HEK293 (cell line): ENCODE measurements around the gene EEFSEC.

Experiments
- CTCF ChIP-seq: fragments of 450-650 bp; formaldehyde crosslinking; IDR thresholded peaks from 2 replicates; pipeline ENCODE4 v1.5.1; 2016; ENCODE audit warnings: missing biosample characterization, missing genetic modification characterization
- PRDM6 ChIP-seq: fragments of 450-650 bp; formaldehyde crosslinking; IDR thresholded peaks from 2 replicates; pipeline ENCODE4 v1.5.1; 2017; ENCODE audit warnings: missing biosample characterization, missing genetic modification characterization
- REST ChIP-seq: fragments of 450-650 bp; formaldehyde crosslinking; IDR thresholded peaks from 2 replicates; pipeline ENCODE4 v1.5.1; 2016; ENCODE audit warnings: missing biosample characterization, missing genetic modification characterization
- ZBTB1 ChIP-seq: fragments of 450-650 bp; formaldehyde crosslinking; IDR thresholded peaks from 2 replicates; pipeline ENCODE4 v1.5.1; 2016; ENCODE audit warnings: missing biosample characterization, missing genetic modification characterization
- ZBTB26 ChIP-seq: fragments of 450-650 bp; formaldehyde crosslinking; optimal IDR thresholded peaks from 2 replicates; pipeline ENCODE3; 2016; ENCODE audit warnings: missing biosample characterization, mild to moderate bottlenecking, missing genetic modification characterization
- ZBTB44 ChIP-seq: fragments of 450-650 bp; IDR thresholded peaks from 2 replicates; pipeline ENCODE4 v1.5.1; 2018; ENCODE audit warnings: missing biosample characterization, mild to moderate bottlenecking, missing genetic modification characterization
- ZBTB48 ChIP-seq: fragments of 450-650 bp; formaldehyde crosslinking; IDR thresholded peaks from 2 replicates; pipeline ENCODE4 v1.5.1; 2016; ENCODE audit warnings: missing biosample characterization, missing genetic modification characterization
- ZNF10 ChIP-seq: fragments of 450-650 bp; formaldehyde crosslinking; IDR thresholded peaks from 2 replicates; pipeline ENCODE4 v1.5.1; 2017; ENCODE audit warnings: missing biosample characterization, missing genetic modification characterization
- ZNF114 ChIP-seq: fragments of 450-650 bp; formaldehyde crosslinking; IDR thresholded peaks from 2 replicates; pipeline ENCODE4 v1.5.0; 2017; ENCODE audit warnings: missing biosample characterization, missing genetic modification characterization
- ZNF133 ChIP-seq: fragments of 450-650 bp; formaldehyde crosslinking; IDR thresholded peaks from 2 replicates; pipeline ENCODE4 v1.5.1; 2016; ENCODE audit warnings: missing biosample characterization, missing genetic modification characterization
- ZNF274 ChIP-seq, 2 experiments: fragments of 200-500 bp in 1 of 2; fragments of 450-650 bp in 1 of 2; sonication (Bioruptor generic) in 1 of 2; formaldehyde crosslinking in 1 of 2; IDR thresholded peaks; 2 replicates each; pipeline versions ENCODE4 v1.5.1 to v1.6.1; 2014 to 2016; ENCODE audit warnings: borderline replicate concordance in 1 of 2, inconsistent platforms in 1 of 2, low read length in 1 of 2, missing biosample characterization in 1 of 2, missing genetic modification characterization in 1 of 2
- ZNF677 ChIP-seq: fragments of 450-650 bp; IDR thresholded peaks from 2 replicates; pipeline ENCODE4 v1.5.0; 2018; ENCODE audit warnings: missing biosample characterization, mild to moderate bottlenecking, missing genetic modification characterization, moderate library complexity
- ZSCAN16 ChIP-seq: fragments of 450-650 bp; formaldehyde crosslinking; IDR thresholded peaks from 2 replicates; pipeline ENCODE4 v1.5.1; 2016; ENCODE audit warnings: missing biosample characterization, missing genetic modification characterization

- TF ChIP-seq CTCF (no peak), ZSCAN16 (tag by site-specific recombination) (no peak), ZNF133 (tag by site-specific recombination) (no peak), ZBTB1 (tag by site-specific recombination) (no peak), ZBTB48 (tag by site-specific recombination) (no peak), PRDM6 (tag by site-specific recombination) (no peak), REST (tag by site-specific recombination) (no peak), ZNF677 (tag by site-specific recombination) (no peak), ZNF10 (tag by site-specific recombination) (no peak), ZBTB26 (tag by site-specific recombination) (no peak), ZNF274 (IDR thresholded peaks at IDR 0.05; ENCODE audit: low read length) (no peak), ZNF274 (tag by site-specific recombination; IDR thresholded peaks at IDR 0.05; ENCODE audit: borderline replicate concordance) (no peak), ZNF114 (tag by site-specific recombination) (no peak), ZBTB44 (tag by site-specific recombination) (no peak)
Measured at GRCh38 chr3:128378631-128379347, 225.5 kb downstream of the EEFSEC start.
